GM21528 (cell line): Measurements from ENCODE around the gene BEAN1.
"Not testable (repeated sequence)": the region's sequence is repeated elsewhere in the genome, so short reads cannot be mapped to it uniquely, and the experiment has no call there.

Experiments
- ATAC-seq: cut with Tn5 transposase; IDR thresholded peaks from one replicate; pipeline ENCODE4 v1.9.1; 2021; ENCODE audit warnings: mild to moderate bottlenecking, moderate library complexity; ENCODE audit not compliant: unreplicated experiment, low FRiP score

Gene BEAN1

GRCh38 chr16:66497921-66498320 is 70.8 kb downstream of the BEAN1 start:
- ATAC-seq = not testable (repeated sequence)

- not testable (repeated sequence) for ATAC-seq
Measured at GRCh38 chr16:66501563-66501962, 74.5 kb downstream of the BEAN1 start.

- ATAC-seq = no peak
Measured at GRCh38 chr16:66502020-66502913, 75.2 kb downstream of the BEAN1 start.

- ATAC-seq = no peak
Measured at GRCh38 chr16:66503030-66503429, 75.9 kb downstream of the BEAN1 start.

GRCh38 chr16:66503612-66504011 is 76.5 kb downstream of the BEAN1 start:
- no peak for ATAC-seq

GRCh38 chr16:66507731-66508239 is 80.7 kb downstream of the BEAN1 start:
- ATAC-seq = no peak

- no peak for ATAC-seq
Measured at GRCh38 chr16:66508248-66508913, 81.3 kb downstream of the BEAN1 start.

- ATAC-seq = no peak
Measured at GRCh38 chr16:66508914-66509496, 81.9 kb downstream of the BEAN1 start.

- ATAC-seq = no peak
Measured at GRCh38 chr16:66509576-66509975, 82.5 kb downstream of the BEAN1 start.

GRCh38 chr16:66510298-66510697 is 83.2 kb downstream of the BEAN1 start:
- ATAC-seq = no peak

GRCh38 chr16:66510711-66511601 is 83.9 kb downstream of the BEAN1 start:
- ATAC-seq = no peak

GRCh38 chr16:66511602-66512271 is 84.6 kb downstream of the BEAN1 start:
- ATAC-seq = no peak

GRCh38 chr16:66512272-66513110 is 85.4 kb downstream of the BEAN1 start:
- ATAC-seq = no peak

- no peak for ATAC-seq
Measured at GRCh38 chr16:66513111-66513723, 86.1 kb downstream of the BEAN1 start.

GRCh38 chr16:66514391-66514790 is 87.3 kb downstream of the BEAN1 start:
- not testable (repeated sequence) for ATAC-seq

- ATAC-seq = not testable (repeated sequence)
Measured at GRCh38 chr16:66514980-66515595, 88.0 kb downstream of the BEAN1 start.

GRCh38 chr16:66515596-66516508 is 88.8 kb downstream of the BEAN1 start:
- no peak for ATAC-seq
